Calu3 (cell line): ENCODE results near the gene SDC1. TPM values are rescaled to one million over a fixed set of nuclear protein-coding genes. Genes with fewer than 3 reads are reported as not detected.
A peak's percentile ranks its signal among the peaks of the same experiment; 100 is the strongest.
"Not testable (repeated sequence)": the region's sequence is repeated elsewhere in the genome, so short reads cannot be mapped to it uniquely, and the experiment has no call there.

ENCODE experiments used
- BruUV-seq: library from RNA; stranded (reverse); fragments of 400-500 nt; replicated peaks from 2 replicates; lab custom pipeline; 2021; lab: Mats Ljungman, UMichigan
- CTCF ChIA-PET: fragments of 300-600 bp; sonication (Branson Sonifier 250); formaldehyde crosslinking; loops from one replicate; lab custom pipeline; 2022; ENCODE audit warnings: antibody characterized with exemption; lab: Charles Lee
- DNase-seq: peaks from one replicate; pipeline ENCODE4 v3.0.0; 2022
- H3K27ac Mint-ChIP-seq: one replicate; pipeline ENCODE4 v1.8.0; 2022; ENCODE audit warnings: mixed read lengths; ENCODE audit not compliant: unreplicated experiment
- H3K27me3 Mint-ChIP-seq: one replicate; pipeline ENCODE4 v1.8.0; 2022; ENCODE audit warnings: mixed read lengths; ENCODE audit not compliant: unreplicated experiment
- H3K36me3 Mint-ChIP-seq: one replicate; pipeline ENCODE4 v1.8.0; 2022; ENCODE audit warnings: mild to moderate bottlenecking, moderate library complexity, mixed read lengths; ENCODE audit not compliant: insufficient read depth, unreplicated experiment
- H3K4me1 Mint-ChIP-seq: one replicate; pipeline ENCODE4 v1.8.0; 2022; ENCODE audit warnings: mild to moderate bottlenecking, low read depth, mixed read lengths; ENCODE audit not compliant: unreplicated experiment
- H3K4me3 Mint-ChIP-seq: one replicate; pipeline ENCODE4 v1.8.0; 2022; ENCODE audit warnings: mild to moderate bottlenecking, low read depth, moderate library complexity, mixed read lengths; ENCODE audit not compliant: unreplicated experiment
- H3K9me3 Mint-ChIP-seq: one replicate; pipeline ENCODE4 v1.8.0; 2022; ENCODE audit warnings: low read depth, mixed read lengths; ENCODE audit not compliant: unreplicated experiment
- intact Hi-C: fragments of 100-400 bp; cut with micrococcal nuclease; formaldehyde crosslinking; loops from one replicate; pipeline ENCODE4 v1.10.0; 2022; ENCODE audit not compliant: unreplicated experiment
- total RNA-seq: library from RNA; stranded (reverse); gene quantifications from 2 replicates; pipeline ENCODE4 v1.2.3, GENCODE V29; 2022
- TF ChIP-seq, protein P1 (sequence below): fragments of 200-600 bp; IDR thresholded peaks from one replicate; pipeline ENCODE4 v1.8.0; 2022; ENCODE audit warnings: antibody characterized with exemption; ENCODE audit not compliant: unreplicated experiment

The SDC1 gene
- total RNA-seq, 1 experiment from 2014 or later: 118 TPM

DNA sequence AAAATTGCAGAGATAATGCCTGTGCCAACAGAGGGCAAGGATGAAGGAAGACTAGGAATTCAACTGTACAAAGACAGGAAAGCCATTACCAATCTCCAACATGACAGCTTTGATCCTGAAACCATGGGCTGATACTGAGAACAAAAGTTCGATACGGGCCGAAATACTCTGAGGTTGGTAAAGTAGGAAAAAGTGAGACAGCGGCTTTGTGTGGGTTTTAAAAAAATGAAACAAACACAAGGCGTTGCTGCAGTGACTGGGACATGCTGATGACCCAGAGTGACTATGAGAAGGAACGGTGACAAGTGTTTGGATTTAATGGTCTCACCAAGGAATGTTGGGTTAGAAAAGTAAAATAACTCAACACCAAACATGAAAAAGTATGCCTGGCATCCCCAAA lies 24.2 kb upstream of the SDC1 start:
- DNase-seq: no peak
- Mint-ChIP-seq H3K9me3 (no peaks in the 10 kb centered on the region), H3K27ac (no peak overlapping the region), H3K4me1 (no peaks in the 10 kb centered on the region), H3K27me3 (no peaks in the 10 kb centered on the region), H3K36me3 (peaks cover 67% of the 10 kb centered on the region), H3K4me3 (no peak overlapping the region)
- TF ChIP-seq, protein P1, sequence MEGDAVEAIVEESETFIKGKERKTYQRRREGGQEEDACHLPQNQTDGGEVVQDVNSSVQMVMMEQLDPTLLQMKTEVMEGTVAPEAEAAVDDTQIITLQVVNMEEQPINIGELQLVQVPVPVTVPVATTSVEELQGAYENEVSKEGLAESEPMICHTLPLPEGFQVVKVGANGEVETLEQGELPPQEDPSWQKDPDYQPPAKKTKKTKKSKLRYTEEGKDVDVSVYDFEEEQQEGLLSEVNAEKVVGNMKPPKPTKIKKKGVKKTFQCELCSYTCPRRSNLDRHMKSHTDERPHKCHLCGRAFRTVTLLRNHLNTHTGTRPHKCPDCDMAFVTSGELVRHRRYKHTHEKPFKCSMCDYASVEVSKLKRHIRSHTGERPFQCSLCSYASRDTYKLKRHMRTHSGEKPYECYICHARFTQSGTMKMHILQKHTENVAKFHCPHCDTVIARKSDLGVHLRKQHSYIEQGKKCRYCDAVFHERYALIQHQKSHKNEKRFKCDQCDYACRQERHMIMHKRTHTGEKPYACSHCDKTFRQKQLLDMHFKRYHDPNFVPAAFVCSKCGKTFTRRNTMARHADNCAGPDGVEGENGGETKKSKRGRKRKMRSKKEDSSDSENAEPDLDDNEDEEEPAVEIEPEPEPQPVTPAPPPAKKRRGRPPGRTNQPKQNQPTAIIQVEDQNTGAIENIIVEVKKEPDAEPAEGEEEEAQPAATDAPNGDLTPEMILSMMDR: no peak
- no TSS peak for BruUV-seq
- intact Hi-C loops: no loop called here
- CTCF ChIA-PET: no interaction called here

DNA sequence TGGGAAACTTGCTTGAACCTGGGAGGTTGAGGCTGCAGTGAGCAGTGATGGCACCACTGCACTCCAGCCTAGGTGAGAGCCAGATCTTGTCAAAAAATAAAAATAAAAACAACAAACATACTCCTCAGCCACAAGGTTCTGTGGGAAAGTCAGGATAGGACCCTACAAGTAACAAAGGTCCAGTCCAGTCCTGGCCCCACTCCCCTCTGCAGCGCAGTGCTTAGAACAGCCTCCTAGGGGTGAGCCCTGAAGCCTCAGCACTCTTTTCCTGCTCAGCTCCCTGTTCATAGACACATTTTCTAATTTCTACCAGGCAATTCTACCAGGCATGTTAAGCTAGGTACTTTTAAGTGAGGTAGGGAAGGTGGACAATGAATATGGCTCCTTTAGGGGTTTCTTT lies 22.2 kb upstream of the SDC1 start:
- H3K27ac Mint-ChIP-seq: no peak overlapping the region
- peaks cover 65% of the 10 kb centered on the region for H3K36me3 Mint-ChIP-seq
- TF ChIP-seq, protein P1: no peak
- BruUV-seq: no TSS peak
- DNase-seq: no peak
- intact Hi-C loops: no loop called here
- H3K4me1 Mint-ChIP-seq: no peaks in the 10 kb centered on the region
- CTCF ChIA-PET: no interaction called here
- H3K9me3 Mint-ChIP-seq: no peaks in the 10 kb centered on the region
- no peaks in the 10 kb centered on the region for H3K27me3 Mint-ChIP-seq
- no peak overlapping the region for H3K4me3 Mint-ChIP-seq

DNA sequence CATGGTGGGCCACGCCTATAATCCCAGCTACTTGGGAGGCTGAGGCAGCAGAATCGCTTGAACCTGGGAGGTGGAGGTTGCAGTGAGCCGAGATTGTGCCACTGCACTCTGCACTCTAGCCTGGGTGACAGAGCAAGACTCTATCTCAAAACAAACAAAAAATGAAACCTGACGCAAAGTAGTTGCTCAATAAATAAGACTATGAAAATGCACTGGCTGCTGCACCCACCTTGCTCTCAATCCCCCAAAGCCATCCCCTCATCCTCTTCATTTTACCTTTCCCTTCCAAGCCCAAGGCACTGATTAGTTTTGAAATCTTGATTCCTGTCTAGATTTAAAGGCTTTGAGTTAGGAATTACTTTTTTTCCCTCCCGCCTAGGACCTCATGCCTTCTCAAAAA lies 18.7 kb upstream of the SDC1 start:
- CTCF ChIA-PET, intact Hi-C loops, H3K9me3 Mint-ChIP-seq, H3K4me1 Mint-ChIP-seq, H3K4me3 Mint-ChIP-seq, BruUV-seq, H3K27me3 Mint-ChIP-seq, DNase-seq: not testable (repeated sequence)
- H3K36me3 Mint-ChIP-seq: peaks cover 58% of the 10 kb centered on the region
- H3K27ac Mint-ChIP-seq: peak overlapping the region; percentile 59

DNA sequence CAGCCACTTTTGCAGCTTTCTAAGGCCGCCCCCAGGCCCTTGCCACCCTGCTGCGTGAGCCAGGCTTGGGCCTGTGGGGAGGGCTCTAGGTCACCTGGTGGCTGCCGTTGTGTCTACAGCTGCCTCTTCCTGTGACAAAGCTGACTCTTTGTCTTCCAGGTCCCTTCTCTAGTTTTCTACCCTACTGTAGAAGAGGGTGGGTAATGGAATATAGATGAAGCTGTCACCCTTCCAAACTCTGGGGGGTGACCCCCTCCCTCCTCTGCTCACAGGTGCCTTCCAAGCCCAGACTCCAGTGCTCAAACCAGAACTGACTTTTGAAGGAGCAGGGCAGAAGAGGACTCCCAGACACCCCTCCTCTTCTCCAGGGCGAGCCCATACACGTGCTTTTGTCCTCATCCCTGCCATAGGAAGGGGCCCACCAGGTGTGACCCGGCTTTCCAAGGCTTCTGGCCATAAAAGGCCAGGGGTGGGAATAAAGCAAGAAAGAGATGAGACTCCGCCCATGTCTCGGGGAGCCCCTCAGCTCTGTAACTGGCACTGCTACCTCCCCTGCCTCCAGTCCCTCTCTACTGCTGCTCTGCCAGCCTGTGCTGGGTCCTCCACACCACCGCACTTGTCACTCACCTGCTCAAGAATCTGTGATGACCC lies 17.9 kb upstream of the SDC1 start:
- Mint-ChIP-seq H3K36me3 (peaks cover 51% of the 10 kb centered on the region), H3K4me1 (no peaks in the 10 kb centered on the region), H3K9me3 (peaks cover 2% of the 10 kb centered on the region), H3K27ac (peak overlapping the region; percentile 61), H3K27me3 (no peaks in the 10 kb centered on the region), H3K4me3 (no peak overlapping the region)
- no TSS peak for BruUV-seq
- TF ChIP-seq, protein P1: no peak
- DNase-seq: no peak
- CTCF ChIA-PET: no interaction called here
- intact Hi-C loops: no loop called here

DNA sequence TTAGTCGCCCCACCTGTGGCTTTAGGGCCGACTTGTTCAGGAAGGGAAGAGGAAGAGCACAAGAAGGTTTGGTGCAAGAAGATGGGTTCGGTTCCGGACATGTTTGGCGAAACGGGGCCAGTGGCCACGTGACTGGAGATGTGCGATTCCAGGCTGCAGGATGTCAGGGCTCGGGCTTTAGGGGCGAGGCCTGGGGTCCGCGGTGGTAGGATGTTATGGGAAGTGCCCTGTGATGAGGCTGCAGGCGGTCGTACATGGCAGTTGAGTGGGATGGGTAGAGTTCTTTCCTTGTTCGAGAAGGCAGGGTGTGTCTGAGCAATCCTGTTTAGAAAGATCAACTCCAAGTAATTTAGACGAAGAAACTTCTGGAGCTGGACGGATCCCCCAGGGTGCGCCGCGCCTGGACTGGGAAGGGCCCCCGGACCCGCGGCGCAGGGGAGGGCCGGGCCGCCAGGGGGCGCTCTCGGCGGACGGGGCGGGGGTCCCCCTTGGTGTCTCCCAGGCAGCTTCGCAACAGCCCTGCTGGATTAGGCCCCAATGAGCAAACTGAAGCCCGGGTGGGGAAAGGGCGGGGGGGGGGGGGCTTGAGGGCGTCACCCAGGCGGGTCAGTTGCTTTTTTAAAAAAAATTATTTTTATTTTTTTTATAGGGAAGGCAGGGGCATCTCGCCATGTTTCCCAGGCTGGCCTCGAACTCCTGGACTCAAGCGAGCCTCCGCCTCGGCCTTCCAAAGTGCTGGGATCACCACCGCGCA lies 17.2 kb upstream of the SDC1 start:
- H3K36me3 Mint-ChIP-seq: peaks cover 44% of the 10 kb centered on the region
- no TSS peak for BruUV-seq
- intact Hi-C loops: no loop called here
- no peak for DNase-seq
- CTCF ChIA-PET: no interaction called here
- no peaks in the 10 kb centered on the region for H3K27me3 Mint-ChIP-seq
- H3K27ac Mint-ChIP-seq: peak overlapping the region; percentile 61
- H3K9me3 Mint-ChIP-seq: peaks cover 2% of the 10 kb centered on the region
- TF ChIP-seq, protein P1: peak; percentile 28
- no peak overlapping the region for H3K4me3 Mint-ChIP-seq
- peaks cover under 1% of the 10 kb centered on the region for H3K4me1 Mint-ChIP-seq

DNA sequence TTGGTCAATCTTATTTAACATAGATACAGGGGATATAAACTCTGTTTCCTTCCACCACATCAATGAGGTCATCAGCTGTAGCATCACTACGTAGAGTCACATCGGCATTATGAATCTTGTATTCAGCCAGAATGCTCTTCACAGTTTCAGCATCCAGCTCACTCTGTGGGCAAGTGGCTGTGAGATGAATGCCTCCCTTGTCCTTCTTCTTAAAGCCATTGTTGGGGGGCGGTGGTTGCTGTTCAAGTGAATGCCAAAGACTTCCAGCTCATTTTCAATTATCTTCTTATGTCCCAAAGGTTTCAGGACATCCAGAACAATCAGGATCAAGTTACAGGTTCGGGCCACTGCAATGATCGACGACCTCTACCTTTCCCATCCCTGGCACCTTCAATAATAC lies 15.4 kb upstream of the SDC1 start:
- H3K4me1 Mint-ChIP-seq: peaks cover 19% of the 10 kb centered on the region
- BruUV-seq, intact Hi-C loops, DNase-seq, H3K4me3 Mint-ChIP-seq, H3K9me3 Mint-ChIP-seq, H3K27me3 Mint-ChIP-seq, CTCF ChIA-PET, H3K27ac Mint-ChIP-seq: not testable (repeated sequence)
- peaks cover 31% of the 10 kb centered on the region for H3K36me3 Mint-ChIP-seq
